ENCODE measurements around the gene FBXO36.

Gene FBXO36

GRCh38 chr2:229969921-229970320, 47.6 kb downstream of the FBXO36 start:
- DNase-seq (ENCODE audit: low read depth, low spot score) = no peak

GRCh38 chr2:229970406-229970805, 48.1 kb downstream of the FBXO36 start:
- DNase-seq (ENCODE audit: low read depth, low spot score) = no peak

- DNase-seq (ENCODE audit: low read depth, low spot score) = no peak
Observed at GRCh38 chr2:229971298-229971790, 49.0 kb downstream of the FBXO36 start.

GRCh38 chr2:229974266-229974665, 52.0 kb downstream of the FBXO36 start:
- no peak for DNase-seq (ENCODE audit: low read depth, low spot score)

- DNase-seq (ENCODE audit: low read depth, low spot score) = no peak
Observed at GRCh38 chr2:229980431-229981184, 58.3 kb downstream of the FBXO36 start.

GRCh38 chr2:229993236-229993635, 70.9 kb downstream of the FBXO36 start:
- no peak for DNase-seq (ENCODE audit: low read depth, low spot score)

- DNase-seq (ENCODE audit: low read depth, low spot score) = no peak
Observed at GRCh38 chr2:229996320-229996719, 74.0 kb downstream of the FBXO36 start.

- no peak for DNase-seq (ENCODE audit: low read depth, low spot score)
Observed at GRCh38 chr2:229997565-229997964, 75.3 kb downstream of the FBXO36 start.

GRCh38 chr2:230000118-230000841, 78.0 kb downstream of the FBXO36 start:
- no peak for DNase-seq (ENCODE audit: low read depth, low spot score)

- peak; percentile 71 for DNase-seq (ENCODE audit: low read depth, low spot score)
Observed at GRCh38 chr2:230007931-230008707, 85.8 kb downstream of the FBXO36 start.

- DNase-seq (ENCODE audit: low read depth, low spot score) = no peak
Observed at GRCh38 chr2:230008708-230009066, 86.4 kb downstream of the FBXO36 start.

GRCh38 chr2:230010501-230010900, 88.2 kb downstream of the FBXO36 start:
- no peak for DNase-seq (ENCODE audit: low read depth, low spot score)

- no peak for DNase-seq (ENCODE audit: low read depth, low spot score)
Observed at GRCh38 chr2:230011617-230012016, 89.3 kb downstream of the FBXO36 start.

GRCh38 chr2:230012267-230012884, 90.1 kb downstream of the FBXO36 start:
- no peak for DNase-seq (ENCODE audit: low read depth, low spot score)

GRCh38 chr2:230016844-230017243, 94.5 kb downstream of the FBXO36 start:
- no peak for DNase-seq (ENCODE audit: low read depth, low spot score)

GRCh38 chr2:230018153-230018552, 95.8 kb downstream of the FBXO36 start:
- no peak for DNase-seq (ENCODE audit: low read depth, low spot score)

- no peak for DNase-seq (ENCODE audit: low read depth, low spot score)
Observed at GRCh38 chr2:230019742-230020141, 97.4 kb downstream of the FBXO36 start.

GRCh38 chr2:230023313-230023712, 101.0 kb downstream of the FBXO36 start:
- DNase-seq (ENCODE audit: low read depth, low spot score) = no peak

- DNase-seq (ENCODE audit: low read depth, low spot score) = no peak
Observed at GRCh38 chr2:230042195-230042594, 119.9 kb downstream of the FBXO36 start.

- DNase-seq (ENCODE audit: low read depth, low spot score) = no peak
Observed at GRCh38 chr2:230043025-230043424, 120.7 kb downstream of the FBXO36 start.

- DNase-seq (ENCODE audit: low read depth, low spot score) = no peak
Observed at GRCh38 chr2:230043461-230043860, 121.2 kb downstream of the FBXO36 start.

GRCh38 chr2:230046491-230046890, 124.2 kb downstream of the FBXO36 start:
- DNase-seq (ENCODE audit: low read depth, low spot score) = no peak

Measured in activated CD4-positive, CD25-positive, alpha-beta regulatory T cell treated with anti-CD3 and anti-CD28 coated beads, Interleukin-2, amount 50 U/mL, for 16 hours (primary cell).